ENCODE data around the gene CAMTA1.

The CAMTA1 gene

GRCh38 chr1:7516929-7517328 is 731.7 kb downstream of the CAMTA1 start:
- no peaks in the 10 kb centered on the region for H3K9me3 ChIP-seq (ENCODE audit: control insufficient read depth in 2 of 2, low read length in 2 of 2)
- H3K4me3 ChIP-seq (ENCODE audit: low read length in 2 of 2): no peak overlapping the region
- no peaks in the 10 kb centered on the region for H3K4me1 ChIP-seq (ENCODE audit: control insufficient read depth, insufficient read depth, low read length)
- peaks cover 2 to 6% of the 10 kb centered on the region in 2 donors for H3K27me3 ChIP-seq (ENCODE audit: control insufficient read depth in 1 of 2, insufficient read depth in 2 of 2, low read length in 2 of 2)
- H3K27ac ChIP-seq (ENCODE audit: low read length): no peak overlapping the region
- H3K9ac ChIP-seq (ENCODE audit: low read length in 2 of 2): no peak overlapping the region
- H3K36me3 ChIP-seq (ENCODE audit: control insufficient read depth in 2 of 2, insufficient read depth in 2 of 2, low read length in 2 of 2): no peaks in the 10 kb centered on the region

- no peak overlapping the region for H3K4me3 ChIP-seq (ENCODE audit: low read length in 2 of 2)
- H3K27me3 ChIP-seq (ENCODE audit: control insufficient read depth in 1 of 2, insufficient read depth in 2 of 2, low read length in 2 of 2): peaks cover 2 to 5% of the 10 kb centered on the region in 2 donors
- H3K36me3 ChIP-seq (ENCODE audit: control insufficient read depth in 2 of 2, insufficient read depth in 2 of 2, low read length in 2 of 2): no peaks in the 10 kb centered on the region
- no peak overlapping the region for H3K9ac ChIP-seq (ENCODE audit: low read length in 2 of 2)
- H3K9me3 ChIP-seq (ENCODE audit: control insufficient read depth in 2 of 2, low read length in 2 of 2): no peaks in the 10 kb centered on the region
- H3K4me1 ChIP-seq (ENCODE audit: control insufficient read depth, insufficient read depth, low read length): no peaks in the 10 kb centered on the region
- no peak overlapping the region for H3K27ac ChIP-seq (ENCODE audit: low read length)
Observed at GRCh38 chr1:7517611-7518330, 732.5 kb downstream of the CAMTA1 start.

GRCh38 chr1:7518411-7518810 is 733.2 kb downstream of the CAMTA1 start:
- H3K9me3 ChIP-seq (ENCODE audit: control insufficient read depth in 2 of 2, low read length in 2 of 2): no peaks in the 10 kb centered on the region
- peaks cover 2 to 5% of the 10 kb centered on the region in 2 donors for H3K27me3 ChIP-seq (ENCODE audit: control insufficient read depth in 1 of 2, insufficient read depth in 2 of 2, low read length in 2 of 2)
- no peaks in the 10 kb centered on the region for H3K36me3 ChIP-seq (ENCODE audit: control insufficient read depth in 2 of 2, insufficient read depth in 2 of 2, low read length in 2 of 2)

DNA sequence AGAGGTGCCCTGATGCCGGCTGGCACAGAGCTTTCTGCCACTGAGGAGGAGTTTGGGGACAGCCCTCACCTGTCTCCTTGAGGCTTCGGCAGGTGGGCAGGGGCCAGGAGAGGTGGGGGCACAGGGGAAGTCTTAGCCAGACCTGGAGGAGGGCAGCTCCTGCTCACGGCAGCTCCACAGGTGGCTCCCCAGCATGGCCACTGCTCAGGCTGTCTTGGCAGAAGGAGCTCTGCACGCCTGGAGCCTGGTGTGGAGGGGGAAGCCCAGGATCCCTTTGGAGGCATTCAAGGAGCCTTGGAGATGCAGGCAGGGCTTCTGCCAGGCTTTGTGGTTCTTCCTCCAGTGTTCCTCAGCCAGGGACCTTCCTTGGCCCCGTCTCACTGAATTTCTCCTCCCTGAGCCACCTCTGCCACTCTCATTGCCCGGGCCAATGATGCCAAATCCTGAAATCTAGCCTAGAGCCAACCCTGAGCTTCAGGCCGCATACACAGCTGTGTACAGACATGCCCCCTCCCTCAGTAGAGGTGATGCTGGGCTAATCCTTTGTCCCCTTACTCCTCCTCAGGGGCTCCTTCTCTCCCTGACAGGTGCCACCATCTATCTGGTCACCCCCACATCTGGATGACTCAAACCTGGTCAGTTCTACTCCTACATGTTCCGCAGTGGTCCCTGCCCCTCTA is 734.1 kb downstream of the CAMTA1 start:
- Histone ChIP-seq H3K9me3 (ENCODE audit: control insufficient read depth in 2 of 2, low read length in 2 of 2) (no peaks in the 10 kb centered on the region), H3K9ac (ENCODE audit: low read length in 2 of 2) (no peak overlapping the region), H3K4me1 (ENCODE audit: control insufficient read depth, insufficient read depth, low read length) (no peaks in the 10 kb centered on the region), H3K27ac (ENCODE audit: low read length) (no peak overlapping the region), H3K4me3 (ENCODE audit: low read length in 2 of 2) (no peak overlapping the region), H3K27me3 (ENCODE audit: control insufficient read depth in 1 of 2, insufficient read depth in 2 of 2, low read length in 2 of 2) (peaks cover 2 to 5% of the 10 kb centered on the region in 2 donors), H3K36me3 (ENCODE audit: control insufficient read depth in 2 of 2, insufficient read depth in 2 of 2, low read length in 2 of 2) (no peaks in the 10 kb centered on the region)

More at GRCh38 chr1:7518411-7518810, 733.2 kb downstream of the CAMTA1 start:
- Histone ChIP-seq H3K4me3 (ENCODE audit: low read length in 2 of 2) (no peak overlapping the region), H3K4me1 (ENCODE audit: control insufficient read depth, insufficient read depth, low read length) (no peaks in the 10 kb centered on the region), H3K27ac (ENCODE audit: low read length) (no peak overlapping the region), H3K9ac (ENCODE audit: low read length in 2 of 2) (no peak overlapping the region)

- no peaks in the 10 kb centered on the region for H3K9me3 ChIP-seq (ENCODE audit: control insufficient read depth in 2 of 2, low read length in 2 of 2)
- H3K4me1 ChIP-seq (ENCODE audit: control insufficient read depth, insufficient read depth, low read length): no peaks in the 10 kb centered on the region
- H3K27ac ChIP-seq (ENCODE audit: low read length): no peak overlapping the region
- H3K27me3 ChIP-seq (ENCODE audit: control insufficient read depth in 1 of 2, insufficient read depth in 2 of 2, low read length in 2 of 2): peaks cover 2 to 5% of the 10 kb centered on the region in 2 donors
- H3K36me3 ChIP-seq (ENCODE audit: control insufficient read depth in 2 of 2, insufficient read depth in 2 of 2, low read length in 2 of 2): no peaks in the 10 kb centered on the region
- H3K4me3 ChIP-seq (ENCODE audit: low read length in 2 of 2): no peak overlapping the region
- H3K9ac ChIP-seq (ENCODE audit: low read length in 2 of 2): no peak overlapping the region
Observed at GRCh38 chr1:7519861-7520395, 734.7 kb downstream of the CAMTA1 start.

DNA sequence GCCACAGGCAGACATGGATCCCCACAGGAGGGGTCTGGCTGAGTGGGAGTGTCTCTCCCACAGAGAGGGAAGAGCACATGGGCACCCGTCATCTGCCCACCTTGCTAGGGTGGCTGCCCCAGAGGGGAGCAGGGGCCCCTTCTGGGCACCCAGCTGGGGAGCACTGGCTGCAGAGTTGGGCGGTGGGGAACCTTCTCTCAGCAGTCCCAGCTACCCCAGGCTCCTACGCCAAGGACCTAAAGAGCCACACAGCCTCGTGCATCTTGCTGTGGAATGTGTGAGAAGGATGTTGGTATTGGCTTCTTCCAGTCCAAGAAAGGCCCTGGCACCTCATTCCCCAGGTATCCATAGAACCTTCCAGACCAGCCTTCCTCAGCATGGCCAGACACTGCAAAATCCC is 735.2 kb downstream of the CAMTA1 start:
- no peak overlapping the region for H3K4me3 ChIP-seq (ENCODE audit: low read length in 2 of 2)
- peaks cover 2 to 5% of the 10 kb centered on the region in 2 donors for H3K27me3 ChIP-seq (ENCODE audit: control insufficient read depth in 1 of 2, insufficient read depth in 2 of 2, low read length in 2 of 2)
- no peak overlapping the region for H3K27ac ChIP-seq (ENCODE audit: low read length)
- no peaks in the 10 kb centered on the region for H3K36me3 ChIP-seq (ENCODE audit: control insufficient read depth in 2 of 2, insufficient read depth in 2 of 2, low read length in 2 of 2)
- no peak overlapping the region for H3K9ac ChIP-seq (ENCODE audit: low read length in 2 of 2)
- H3K9me3 ChIP-seq (ENCODE audit: control insufficient read depth in 2 of 2, low read length in 2 of 2): no peaks in the 10 kb centered on the region
- H3K4me1 ChIP-seq (ENCODE audit: control insufficient read depth, insufficient read depth, low read length): no peaks in the 10 kb centered on the region

GRCh38 chr1:7524341-7525337 is 739.4 kb downstream of the CAMTA1 start:
- Histone ChIP-seq H3K27me3 (ENCODE audit: control insufficient read depth in 1 of 2, insufficient read depth in 2 of 2, low read length in 2 of 2) (peaks cover 6 to 7% of the 10 kb centered on the region in 2 donors), H3K27ac (ENCODE audit: low read length) (no peak overlapping the region), H3K36me3 (ENCODE audit: control insufficient read depth in 2 of 2, insufficient read depth in 2 of 2, low read length in 2 of 2) (no peaks in the 10 kb centered on the region), H3K4me3 (ENCODE audit: low read length in 2 of 2) (no peak overlapping the region), H3K4me1 (ENCODE audit: control insufficient read depth, insufficient read depth, low read length) (no peaks in the 10 kb centered on the region), H3K9ac (ENCODE audit: low read length in 2 of 2) (no peak overlapping the region), H3K9me3 (ENCODE audit: control insufficient read depth in 2 of 2, low read length in 2 of 2) (no peaks in the 10 kb centered on the region)

DNA sequence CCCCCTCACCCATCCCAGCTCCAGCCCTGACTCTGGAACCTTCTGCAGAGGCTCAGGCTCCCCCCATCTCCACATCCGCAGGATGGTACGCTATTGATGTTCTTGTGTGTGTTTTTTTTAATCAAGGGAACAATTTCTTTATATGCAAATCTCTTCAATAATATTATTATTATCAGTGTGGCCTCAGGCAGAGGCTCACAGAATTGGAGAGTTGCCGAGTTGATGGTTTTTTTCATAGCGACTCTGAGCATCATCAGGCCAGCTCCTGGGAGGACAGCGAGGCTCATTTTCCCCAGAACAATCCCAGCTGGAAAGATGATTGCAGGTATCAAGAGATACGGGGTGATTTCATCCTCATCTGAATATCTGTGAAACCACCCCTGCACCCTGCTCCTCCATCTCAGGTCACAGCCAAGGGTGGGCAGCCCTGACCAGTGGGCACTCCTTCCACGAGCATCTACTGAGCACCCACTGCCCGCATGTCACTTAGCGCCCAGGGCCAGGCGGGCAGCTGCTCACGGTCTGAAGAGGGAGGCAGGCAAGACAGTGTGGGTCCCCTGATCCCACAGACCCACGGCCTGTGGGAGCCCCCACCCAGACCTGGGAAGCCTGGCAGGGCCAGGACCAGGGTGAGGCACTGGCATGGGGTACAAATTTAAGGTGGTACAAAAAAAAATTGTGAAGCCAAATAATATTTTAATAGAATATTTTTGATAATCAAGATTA is 740.2 kb downstream of the CAMTA1 start:
- no peaks in the 10 kb centered on the region for H3K4me1 ChIP-seq (ENCODE audit: control insufficient read depth, insufficient read depth, low read length)
- H3K36me3 ChIP-seq (ENCODE audit: control insufficient read depth in 2 of 2, insufficient read depth in 2 of 2, low read length in 2 of 2): no peaks in the 10 kb centered on the region
- H3K27me3 ChIP-seq (ENCODE audit: control insufficient read depth in 1 of 2, insufficient read depth in 2 of 2, low read length in 2 of 2): peaks cover 6 to 7% of the 10 kb centered on the region in 2 donors

DNA sequence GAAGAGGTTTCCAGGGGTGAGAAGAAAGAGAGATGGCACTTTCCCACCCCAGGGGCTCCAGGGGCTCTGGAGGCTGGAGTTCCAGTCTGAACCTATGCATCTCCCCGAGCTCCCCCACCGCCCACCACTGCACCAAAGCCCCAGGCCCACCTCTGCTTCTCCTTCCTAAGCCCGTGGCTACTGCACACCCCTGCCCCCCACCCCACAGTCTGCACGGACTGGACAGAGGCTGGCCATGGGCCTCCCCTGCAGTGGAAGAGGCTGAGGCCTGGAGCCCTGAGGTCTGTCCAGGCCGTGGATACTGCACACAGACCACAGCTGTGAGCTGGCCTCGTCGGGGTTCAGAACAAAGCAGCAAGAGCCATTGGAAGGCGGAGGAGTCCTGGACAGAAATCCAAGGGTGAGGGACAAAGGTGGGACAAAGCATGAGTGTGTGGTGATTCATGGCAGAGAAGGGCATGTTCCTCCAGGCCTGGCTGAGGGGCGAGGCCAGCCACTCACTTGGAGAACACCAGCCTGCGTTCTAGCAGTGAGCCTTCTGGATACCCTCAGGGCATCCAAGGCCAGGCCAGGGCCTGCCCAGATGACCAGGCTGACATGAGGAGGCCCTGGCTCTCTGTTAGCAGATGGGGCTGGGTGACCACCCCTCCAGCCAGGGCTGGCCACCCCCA is 741.1 kb downstream of the CAMTA1 start:
- Histone ChIP-seq H3K4me3 (ENCODE audit: low read length in 2 of 2) (no peak overlapping the region), H3K9ac (ENCODE audit: low read length in 2 of 2) (no peak overlapping the region), H3K27ac (ENCODE audit: low read length) (no peak overlapping the region), H3K36me3 (ENCODE audit: control insufficient read depth in 2 of 2, insufficient read depth in 2 of 2, low read length in 2 of 2) (no peaks in the 10 kb centered on the region), H3K4me1 (ENCODE audit: control insufficient read depth, insufficient read depth, low read length) (no peaks in the 10 kb centered on the region), H3K9me3 (ENCODE audit: control insufficient read depth in 2 of 2, low read length in 2 of 2) (no peaks in the 10 kb centered on the region), H3K27me3 (ENCODE audit: control insufficient read depth in 1 of 2, insufficient read depth in 2 of 2, low read length in 2 of 2) (peaks cover 6 to 7% of the 10 kb centered on the region in 2 donors)

More for the DNA sequence above, 740.2 kb downstream of the CAMTA1 start:
- Histone ChIP-seq H3K9me3 (ENCODE audit: control insufficient read depth in 2 of 2, low read length in 2 of 2) (no peaks in the 10 kb centered on the region), H3K27ac (ENCODE audit: low read length) (no peak overlapping the region), H3K9ac (ENCODE audit: low read length in 2 of 2) (no peak overlapping the region), H3K4me3 (ENCODE audit: low read length in 2 of 2) (no peak overlapping the region)
